ENCODE data around the gene JPH2. TPM values are rescaled to one million over a fixed set of nuclear protein-coding genes. Genes with fewer than 3 reads are reported as not detected.

JPH2 gene
- total and polyA plus RNA-seq, 2 of the 4 experiments (the other 2 are of a cell fraction) = 0.44 to 0.54 TPM

GRCh38 chr20:44106615-44107014 lies 80.4 kb downstream of the JPH2 start:
- no peak overlapping the region for H3K18ac ChIP-seq (ENCODE audit: low read depth, low read length)
- ChIA-PET POLR2A (ENCODE audit: unreplicated experiment) (no interaction called here), CTCF (no interaction called here)
- H2BK20ac ChIP-seq (ENCODE audit: low read depth, low read length) = no peak overlapping the region
- WGBS, 2 experiments (ENCODE audit: extremely low coverage in 2 of 2, insufficient read length in 1 of 2) = no CpG with 5 or more reads among the region's 5 CpGs
- no peak overlapping the region for H4K5ac ChIP-seq (ENCODE audit: low read depth, low read length)
- intact Hi-C loops (cut with micrococcal nuclease) (no loop called here), dilution Hi-C loops (cut with HindIII; ENCODE audit: low sequenced_read_pairs, unreplicated experiment) (no loop called here), in situ Hi-C loops (cut with MboI; ENCODE audit: low sequenced_read_pairs) (no loop called here)
- H3K4me2 ChIP-seq (ENCODE audit: low read depth, low read length) = no peak overlapping the region
- no peak overlapping the region for H2AFZ ChIP-seq (replicated peaks; ENCODE audit: low read length, poor library complexity)
- DNase-seq (no peak), ATAC-seq (ENCODE audit: low read depth) (no peak)
- no peak overlapping the region for H4K91ac ChIP-seq (ENCODE audit: insufficient read depth, low read depth, low read length)
- no peak overlapping the region for H3K23ac ChIP-seq (ENCODE audit: low read depth, low read length)
- no peak overlapping the region for H2BK120ac ChIP-seq (ENCODE audit: low read depth, low read length)
- H4K8ac ChIP-seq (ENCODE audit: low read depth in 2 of 2, low read length in 2 of 2) = no peak overlapping the region
- H3K79me1 ChIP-seq (ENCODE audit: low read depth in 1 of 2, low read length in 2 of 2) = no peaks in the 10 kb centered on the region
- H3K27me3 ChIP-seq (ENCODE audit: control insufficient read depth, insufficient read depth, low read length) = peaks cover 20% of the 10 kb centered on the region
- H2AK9ac ChIP-seq (replicated peaks; ENCODE audit: low read depth, low read length, poor library complexity) = no peak overlapping the region
- H2AK5ac ChIP-seq (ENCODE audit: low read depth, low read length) = no peak overlapping the region
- H4K20me1 ChIP-seq (ENCODE audit: insufficient read depth, low read length) = no peaks in the 10 kb centered on the region
- H3K27ac ChIP-seq (ENCODE audit: insufficient read depth, low read length) = no peak overlapping the region
- H3K14ac ChIP-seq (replicated peaks; ENCODE audit: low read depth, low read length) = no peak overlapping the region
- H3K9ac ChIP-seq (ENCODE audit: low read depth, low read length) = no peak overlapping the region
- no peak for TF ChIP-seq CEBPB (IDR thresholded peaks at IDR 0.05; ENCODE audit: low read depth, low read length)
- TF ChIP-seq CHD1 (IDR thresholded peaks at IDR 0.05; ENCODE audit: low read depth, low read length) = no peak
- TF ChIP-seq MXI1 (IDR thresholded peaks at IDR 0.05; ENCODE audit: borderline replicate concordance, low read depth, low read length) = no peak
- no peak for TF ChIP-seq ELK1 (IDR thresholded peaks at IDR 0.05; ENCODE audit: borderline replicate concordance, low read depth, low read length)
- no peak for TF ChIP-seq RCOR1 (IDR thresholded peaks at IDR 0.05; ENCODE audit: insufficient replicate concordance, low read length)
- no peak for TF ChIP-seq NFE2L2 (IDR thresholded peaks at IDR 0.05; ENCODE audit: low read depth, low read length)
- TF ChIP-seq RAD21 (IDR thresholded peaks at IDR 0.05; ENCODE audit: low read length) = no peak
- TF ChIP-seq RFX5 (IDR thresholded peaks at IDR 0.05; ENCODE audit: low read depth, low read length) = no peak
- no peak for TF ChIP-seq BHLHE40 (IDR thresholded peaks at IDR 0.05; ENCODE audit: low read depth, low read length)
- no peak for TF ChIP-seq MAZ (IDR thresholded peaks at IDR 0.05; ENCODE audit: borderline replicate concordance, low read depth, low read length)
- TF ChIP-seq FOS (IDR thresholded peaks at IDR 0.05; ENCODE audit: low read depth, low read length) = no peak
- TF ChIP-seq MAFK (IDR thresholded peaks at IDR 0.05; ENCODE audit: low read depth, low read length) = no peak
- no peak for TF ChIP-seq POLR2A (IDR thresholded peaks at IDR 0.05; ENCODE audit: low read depth, low read length)
- TF ChIP-seq CTCF (conservative IDR thresholded peaks at IDR 0.05; ENCODE audit: low read depth, low read length) = no peak
- TF ChIP-seq USF2 (IDR thresholded peaks at IDR 0.05; ENCODE audit: low read depth, low read length) = no peak
- TF ChIP-seq SMC3 (IDR thresholded peaks at IDR 0.05; ENCODE audit: low read depth, low read length) = no peak
- H3K36me3 ChIP-seq (ENCODE audit: control insufficient read depth, insufficient read depth, low read length) = no peaks in the 10 kb centered on the region
- no TSS peak for BruUV-seq (replicated peaks)
- 0 out of 2 replicates have a peak, but pooled peaks cover 1% of the 10 kb centered on the region for H3K4me1 ChIP-seq (ENCODE audit: control insufficient read depth, insufficient read depth, low read length)
- no peaks in the 10 kb centered on the region for H3K9me1 ChIP-seq (ENCODE audit: insufficient read depth, low read length)
- no peak overlapping the region for H2BK5ac ChIP-seq (ENCODE audit: low read depth, low read length, poor library complexity, severe bottlenecking)
- H3K56ac ChIP-seq (ENCODE audit: extremely low read depth, insufficient read depth, low read length) = no peak overlapping the region
- H3K9me3 ChIP-seq (ENCODE audit: control insufficient read depth, insufficient read depth, low read length) = peaks cover 9% of the 10 kb centered on the region
- no peak overlapping the region for H2BK15ac ChIP-seq (ENCODE audit: low read depth, low read length)
- H3K4me3 ChIP-seq (ENCODE audit: insufficient read depth, low read depth, low read length) = no peak overlapping the region
- no peak overlapping the region for H3K4ac ChIP-seq (ENCODE audit: low read depth, low read length)
